CD4-positive, alpha-beta T cell treated with Interferon alpha-2 for 1 hour (primary cell): ENCODE results near the gene ANO3.

Experiments
- DNase-seq, 2 donors: peaks; one replicate each; pipeline ENCODE4 v3.0.0-alpha.2; 2020 to 2022

The ANO3 gene

DNA sequence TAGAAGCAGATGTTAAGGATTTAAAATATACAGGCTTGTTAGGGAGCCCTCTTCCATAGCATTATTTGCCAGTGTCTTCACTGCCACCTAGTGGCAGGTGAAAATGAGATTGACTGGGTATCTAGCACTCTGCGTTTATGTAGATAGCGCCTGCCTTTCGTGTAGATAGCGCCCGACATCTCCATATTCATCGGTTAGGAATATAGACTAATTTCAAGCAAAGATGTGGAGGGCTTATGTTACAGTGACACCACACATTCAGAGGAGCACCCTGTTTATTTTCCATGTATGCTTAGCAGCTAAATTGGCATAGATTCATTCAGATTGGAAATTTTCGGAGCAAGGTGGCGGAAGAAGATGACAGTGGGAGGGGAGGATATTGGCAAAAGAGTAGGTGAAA, 318.0 kb downstream of the ANO3 start:
- DNase-seq, result no peak

DNA sequence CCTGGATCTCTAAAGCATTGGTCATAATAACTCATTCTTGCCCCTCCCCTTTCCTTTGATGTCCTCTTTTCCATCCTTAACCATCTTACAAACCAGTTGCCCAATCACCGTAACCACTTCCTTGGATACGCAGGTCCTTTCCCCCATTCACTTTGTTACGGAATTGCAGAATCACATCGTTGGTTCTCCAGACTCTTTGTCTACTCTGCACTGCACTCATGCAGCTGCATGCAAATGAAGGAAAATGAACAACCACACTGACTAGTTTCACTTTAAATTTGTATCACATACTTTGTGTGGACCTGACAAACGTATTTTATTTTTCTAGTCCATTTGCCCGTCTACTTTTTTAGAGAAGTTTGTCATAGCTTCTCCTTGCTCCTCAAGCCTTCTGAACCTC, 320.0 kb downstream of the ANO3 start:
- no peak for DNase-seq

DNA sequence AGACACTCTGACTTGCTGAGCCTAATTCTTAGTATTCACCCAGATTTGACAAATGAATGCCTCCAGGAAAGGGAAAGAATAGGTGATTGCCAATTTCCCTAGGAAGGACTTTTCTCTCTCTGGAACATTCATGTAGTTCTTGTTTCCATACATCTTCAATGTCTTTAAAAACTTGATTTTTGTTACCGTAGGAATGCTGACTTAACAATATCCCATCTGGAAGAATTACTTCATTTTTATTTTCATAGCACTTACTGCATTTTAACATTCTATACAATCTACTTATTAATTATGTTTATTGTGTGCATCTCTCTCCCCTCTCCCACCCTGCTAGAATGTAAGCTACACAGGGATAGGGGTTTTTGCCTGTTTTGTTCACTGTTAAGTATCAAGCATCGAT, 323.4 kb downstream of the ANO3 start:
- no peak for DNase-seq

DNA sequence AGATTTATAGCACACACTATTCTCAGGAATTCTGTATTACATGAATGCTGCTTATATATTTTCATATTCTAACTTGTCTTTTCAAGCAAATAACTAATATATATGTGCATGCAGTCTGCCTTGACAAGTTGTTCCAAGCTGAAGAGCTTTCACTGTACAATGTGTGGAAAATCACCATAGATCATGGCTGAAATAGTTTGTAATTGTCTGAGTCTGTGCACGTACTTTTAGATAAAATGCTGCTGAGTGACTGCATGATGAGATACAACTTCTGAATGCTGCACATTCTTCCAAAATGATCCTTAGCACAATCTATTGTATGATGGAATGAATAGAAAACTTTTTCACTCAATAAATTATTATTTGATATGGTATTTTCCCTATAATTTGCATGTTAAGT, 331.0 kb downstream of the ANO3 start:
- DNase-seq, result no peak

DNA sequence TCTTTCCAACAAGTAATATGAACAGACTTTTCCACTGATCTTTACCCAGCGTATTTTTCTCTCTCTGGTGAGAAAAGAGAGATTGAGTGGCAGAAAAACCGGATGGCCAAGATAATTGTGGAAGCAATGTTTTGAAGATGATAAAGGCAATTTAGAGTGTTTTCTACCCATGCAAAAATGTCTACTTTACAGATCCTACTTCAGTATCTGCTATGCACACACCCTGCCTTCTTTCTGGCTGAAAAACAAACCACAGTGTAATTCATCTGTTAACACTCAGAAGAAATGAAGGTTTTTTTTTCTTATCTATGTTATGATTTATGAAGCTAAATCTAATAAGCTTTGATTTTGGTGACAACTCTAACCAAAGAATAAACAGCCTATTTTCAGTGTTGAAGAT, 333.1 kb downstream of the ANO3 start:
- no peak for DNase-seq

DNA sequence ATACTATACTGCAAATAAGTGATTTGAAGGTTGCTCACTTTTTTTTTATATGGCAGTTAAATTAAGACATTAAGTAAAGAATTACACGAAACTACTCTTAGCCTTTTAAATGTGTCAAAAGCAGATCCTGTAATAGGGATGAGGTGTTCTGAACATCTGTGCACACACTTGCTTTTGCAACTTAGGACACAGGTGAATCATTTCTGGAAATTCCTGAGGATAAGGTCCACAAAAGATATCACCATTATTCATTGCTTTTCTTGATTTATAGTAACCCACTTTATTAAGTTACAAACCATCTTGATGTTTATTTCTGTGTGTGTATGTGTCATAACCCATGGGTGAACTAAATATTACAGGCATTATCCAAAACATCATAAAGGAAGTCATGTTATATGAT, 334.0 kb downstream of the ANO3 start:
- DNase-seq, result no peak

DNA sequence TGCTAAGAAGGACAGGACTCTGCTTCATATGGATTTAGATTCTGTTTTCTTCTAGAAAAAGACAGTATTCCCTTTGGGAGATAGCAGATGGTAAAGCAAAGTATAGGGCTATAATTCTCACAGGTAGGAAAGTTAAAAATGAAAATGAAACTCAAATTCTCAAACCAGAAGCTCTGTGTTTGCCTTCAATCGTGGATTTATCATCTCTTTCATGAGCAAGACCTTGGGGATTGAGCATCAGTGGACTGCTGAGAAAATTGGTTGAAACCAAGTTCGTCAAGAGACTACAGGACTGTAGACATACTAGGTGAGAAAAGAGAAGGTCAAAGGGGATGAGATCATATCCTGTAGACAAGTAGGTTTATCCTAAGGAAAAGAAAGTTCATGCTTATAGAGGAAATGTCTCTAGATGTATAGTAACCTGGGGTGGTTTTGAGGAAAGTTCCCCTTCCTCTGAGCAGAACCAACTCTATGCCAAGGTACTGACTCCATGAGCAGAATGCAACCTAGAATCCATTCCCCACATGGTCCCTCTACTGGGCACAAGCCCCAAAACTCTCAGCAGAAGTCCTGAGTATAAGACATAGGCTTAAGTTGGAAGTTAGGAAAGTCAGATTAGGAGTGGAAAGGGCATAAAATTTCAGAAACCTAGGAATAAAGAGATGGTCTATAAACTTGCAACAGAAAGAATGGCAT, 343.5 kb downstream of the ANO3 start:
- no peak for DNase-seq

DNA sequence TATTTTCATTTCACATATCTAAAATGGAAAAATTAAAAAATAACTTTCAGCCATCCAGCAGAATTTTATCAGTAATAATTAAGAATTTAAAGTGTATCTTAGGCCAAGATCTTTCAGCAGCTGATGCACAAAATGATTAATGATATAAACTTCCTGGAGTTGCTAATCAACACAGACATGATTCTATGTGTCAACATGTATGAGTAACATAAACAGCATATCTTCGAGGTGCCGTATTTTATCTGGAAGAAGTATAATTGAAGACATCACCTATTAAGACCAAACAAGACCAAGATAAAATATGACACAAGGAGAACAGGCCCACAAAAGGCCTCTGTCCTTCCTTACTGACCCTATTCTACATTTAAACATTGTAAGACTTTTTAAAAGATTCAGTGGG, 344.7 kb downstream of the ANO3 start:
- DNase-seq, result no peak

DNA sequence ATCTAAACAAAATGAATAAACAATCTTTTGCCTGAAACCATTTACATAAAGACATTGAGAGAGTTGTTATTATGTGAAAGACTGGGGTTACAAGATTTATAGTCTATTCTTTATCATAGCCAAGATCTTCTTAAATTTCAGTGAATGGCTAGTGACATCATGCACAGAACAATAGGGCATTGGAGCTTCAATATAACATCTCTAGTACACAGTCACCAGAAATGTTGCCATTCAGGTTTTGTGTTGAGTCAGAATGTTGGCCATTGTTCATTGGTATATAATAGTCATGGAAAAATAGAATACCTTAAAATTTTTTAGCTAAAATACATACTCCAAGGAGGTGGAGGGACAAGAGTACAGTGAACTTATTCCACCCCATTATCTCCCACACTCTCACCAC, 345.6 kb downstream of the ANO3 start:
- no peak for DNase-seq

DNA sequence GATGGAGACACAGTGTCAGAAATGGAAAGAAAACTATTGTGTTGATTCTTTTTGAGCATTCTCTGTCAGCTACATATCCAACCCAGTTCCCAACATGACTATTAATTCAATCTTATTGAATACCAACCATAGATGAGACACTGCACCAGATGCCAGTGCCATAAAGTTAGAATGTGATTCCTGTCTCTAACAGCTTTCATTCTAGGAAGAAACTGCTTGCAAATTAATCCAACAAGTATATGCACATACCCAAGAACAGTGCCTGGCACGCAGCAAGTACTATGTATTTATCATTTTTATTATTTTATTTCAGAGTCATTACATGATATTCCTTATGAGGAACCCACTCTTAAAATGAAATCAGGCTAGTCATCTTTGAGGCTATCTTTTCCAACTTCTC, 355.4 kb downstream of the ANO3 start:
- no peak for DNase-seq

DNA sequence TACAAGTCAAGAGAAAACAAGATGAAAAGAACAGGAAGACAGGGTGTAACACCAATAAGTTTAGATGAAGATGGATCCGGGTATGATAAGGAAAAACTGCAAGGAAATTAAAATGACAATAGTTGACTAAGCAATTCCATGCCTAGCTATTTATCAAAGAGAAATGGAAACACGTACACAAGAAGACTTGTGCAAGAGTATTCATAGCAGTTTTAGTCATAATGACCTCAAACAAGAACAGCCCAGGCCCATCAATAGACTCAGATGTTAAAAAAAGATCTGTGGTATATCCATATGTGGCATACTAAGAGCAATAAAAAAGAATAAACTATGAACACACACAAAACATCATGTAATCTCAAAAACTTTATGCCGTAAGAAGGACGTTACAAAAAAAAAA, 356.8 kb downstream of the ANO3 start:
- DNase-seq, result no peak

DNA sequence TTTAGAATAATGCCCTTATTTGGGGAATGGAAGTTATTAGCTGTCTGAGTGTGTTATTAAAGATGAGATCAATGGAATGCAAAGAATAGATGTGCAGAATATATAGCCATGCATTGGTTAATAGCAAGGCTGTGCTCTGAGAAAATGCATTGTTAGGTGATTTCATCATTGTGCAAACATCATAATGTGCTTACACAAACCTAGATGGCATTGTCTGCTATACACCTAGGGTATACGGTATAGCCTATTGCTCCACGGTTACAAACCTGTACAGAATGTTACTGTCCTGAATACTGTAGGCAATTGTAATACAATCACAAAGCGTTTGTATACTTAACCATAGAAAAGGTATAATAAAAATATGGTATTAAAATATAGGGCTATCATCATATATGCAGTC, 364.4 kb downstream of the ANO3 start:
- DNase-seq, result no peak

DNA sequence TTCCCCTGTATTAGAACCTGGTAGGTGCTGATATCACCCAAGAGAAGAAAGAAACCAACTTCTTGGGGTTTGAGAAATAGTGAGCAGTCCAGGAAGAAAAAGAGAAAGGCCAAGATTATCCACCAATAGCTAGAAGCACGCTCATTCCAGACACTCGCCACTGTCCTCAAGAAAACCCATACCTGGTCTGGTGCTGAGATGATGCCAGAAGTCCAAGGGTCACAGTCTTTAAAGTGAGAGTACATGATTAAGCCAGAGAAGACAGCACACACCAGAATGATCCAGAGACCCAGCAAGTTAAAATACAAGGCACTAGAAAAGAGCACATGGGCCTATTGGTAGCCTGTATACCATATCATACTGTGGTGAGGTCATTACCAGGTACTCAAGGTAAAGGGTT, 366.3 kb downstream of the ANO3 start:
- DNase-seq, result no peak

DNA sequence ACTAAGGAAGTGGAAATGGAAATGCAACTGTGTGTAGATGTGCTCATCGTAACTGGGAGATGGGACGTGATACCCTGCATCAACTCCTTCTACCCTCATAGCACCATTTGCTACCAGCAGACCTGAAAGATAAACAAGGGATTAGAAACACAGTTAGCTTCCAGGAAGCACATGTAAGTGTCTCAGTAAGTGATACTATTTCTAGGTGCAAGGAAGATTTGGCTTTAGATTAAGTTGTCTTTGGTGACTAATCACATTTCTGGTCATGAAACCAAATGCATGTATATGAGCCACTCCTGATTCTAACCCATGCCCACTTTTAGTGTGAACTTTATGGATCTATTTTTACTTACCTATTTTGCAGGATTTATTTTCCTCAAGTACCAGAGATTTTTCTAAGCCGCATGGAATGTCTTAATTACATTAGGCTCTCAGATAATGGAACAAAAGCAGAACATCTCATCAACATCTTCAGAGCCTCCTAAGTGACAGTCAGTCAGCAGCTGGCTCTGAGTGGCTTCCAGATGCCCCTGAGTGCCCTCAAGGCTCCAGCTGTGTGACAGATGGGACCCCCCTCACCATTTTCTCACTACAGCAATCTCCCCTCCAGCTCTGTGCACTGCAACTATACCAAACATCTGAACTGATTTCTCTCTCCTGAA, 368.8 kb downstream of the ANO3 start:
- no peak for DNase-seq

DNA sequence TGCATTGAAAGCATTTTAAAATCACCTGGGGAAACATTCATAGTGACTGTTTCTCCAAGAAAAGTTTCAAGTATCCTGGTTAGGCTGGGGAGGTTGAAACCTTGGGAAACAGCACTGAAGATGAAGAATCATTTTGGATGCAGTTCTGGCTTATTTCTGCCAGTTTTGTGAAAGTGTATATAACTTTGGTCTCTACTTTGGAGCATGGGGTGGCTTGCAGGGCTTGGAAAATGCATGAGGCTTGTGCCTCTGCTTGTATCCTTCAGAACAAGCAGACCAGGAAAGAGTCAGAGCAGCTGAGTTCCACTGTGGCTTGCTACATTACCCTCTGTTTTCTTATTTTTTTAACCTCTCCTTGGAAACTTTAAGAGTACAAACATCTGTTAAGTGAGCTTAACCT, 370.5 kb downstream of the ANO3 start:
- no peak for DNase-seq

DNA sequence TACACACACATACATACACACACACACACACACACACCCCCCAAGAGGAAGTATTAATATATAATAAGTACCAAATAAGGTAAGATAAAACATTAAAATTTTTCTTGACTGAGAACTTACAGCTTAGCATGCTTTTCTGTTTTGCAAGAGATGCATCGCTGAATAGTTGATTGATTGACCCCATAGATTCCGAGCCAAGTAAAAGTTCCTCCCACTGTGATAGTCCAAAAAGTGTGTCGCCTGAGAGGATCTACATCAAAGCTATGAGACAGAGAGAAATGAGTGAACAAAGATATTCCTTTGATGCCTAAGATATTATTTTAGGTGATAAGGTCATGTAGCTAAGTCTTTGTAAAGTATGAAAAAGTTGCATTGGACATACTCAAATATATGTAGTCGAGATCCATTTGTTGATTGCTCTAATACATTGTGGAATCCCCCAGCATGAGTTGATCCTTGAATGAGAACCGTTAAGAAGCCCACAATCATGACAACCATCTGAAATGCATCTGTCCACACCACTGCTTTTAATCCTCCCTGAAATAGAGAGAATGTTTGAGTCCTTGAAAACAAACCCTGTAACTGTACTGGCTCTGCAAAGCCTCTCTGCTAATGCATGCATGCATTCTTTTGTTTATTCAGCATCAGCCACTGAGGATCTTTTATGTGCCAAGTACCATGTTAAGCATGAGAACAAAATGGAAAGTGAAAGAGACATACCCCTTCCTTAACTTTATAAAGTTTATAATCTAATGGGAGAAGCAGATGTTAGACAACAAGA, 371.7 kb downstream of the ANO3 start:
- DNase-seq, result no peak

DNA sequence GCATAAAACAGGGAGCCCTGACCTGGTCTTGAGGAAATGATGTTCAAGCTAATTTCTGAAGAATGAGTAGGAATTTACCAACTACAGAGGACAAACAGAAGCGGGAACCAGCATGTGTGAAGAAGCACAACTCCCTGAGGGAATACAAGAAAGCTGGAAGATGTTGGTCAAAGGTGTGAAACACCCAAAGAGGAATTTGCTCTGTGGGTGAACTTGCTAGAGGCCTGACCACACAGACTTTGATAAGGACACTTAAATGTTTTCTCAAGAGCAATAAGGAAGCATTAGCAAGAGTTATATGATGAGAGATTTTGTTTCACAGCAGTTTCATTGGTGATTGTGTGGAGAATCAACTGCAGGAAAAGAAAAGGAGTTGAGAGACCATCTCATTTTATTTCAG, 372.3 kb downstream of the ANO3 start:
- DNase-seq, result no peak

DNA sequence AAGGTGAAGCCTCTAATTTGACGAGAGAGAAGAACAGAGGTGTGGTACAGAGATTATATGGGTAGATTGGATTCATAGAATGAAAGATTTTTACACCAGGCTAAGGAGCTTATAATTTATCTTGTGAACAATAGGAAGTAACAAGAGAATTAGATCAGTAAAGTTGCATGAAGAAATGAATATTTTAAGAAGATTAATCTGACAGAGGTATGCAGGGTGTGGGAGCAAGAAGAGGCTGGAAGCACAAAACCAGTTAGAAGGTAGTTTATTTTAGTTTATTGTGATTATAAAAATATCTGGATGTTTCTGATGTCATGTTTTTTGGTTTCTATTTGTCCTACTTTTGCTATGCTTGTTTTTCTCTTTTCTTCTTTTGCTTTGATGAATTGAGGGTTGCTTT, 374.3 kb downstream of the ANO3 start:
- no peak for DNase-seq

DNA sequence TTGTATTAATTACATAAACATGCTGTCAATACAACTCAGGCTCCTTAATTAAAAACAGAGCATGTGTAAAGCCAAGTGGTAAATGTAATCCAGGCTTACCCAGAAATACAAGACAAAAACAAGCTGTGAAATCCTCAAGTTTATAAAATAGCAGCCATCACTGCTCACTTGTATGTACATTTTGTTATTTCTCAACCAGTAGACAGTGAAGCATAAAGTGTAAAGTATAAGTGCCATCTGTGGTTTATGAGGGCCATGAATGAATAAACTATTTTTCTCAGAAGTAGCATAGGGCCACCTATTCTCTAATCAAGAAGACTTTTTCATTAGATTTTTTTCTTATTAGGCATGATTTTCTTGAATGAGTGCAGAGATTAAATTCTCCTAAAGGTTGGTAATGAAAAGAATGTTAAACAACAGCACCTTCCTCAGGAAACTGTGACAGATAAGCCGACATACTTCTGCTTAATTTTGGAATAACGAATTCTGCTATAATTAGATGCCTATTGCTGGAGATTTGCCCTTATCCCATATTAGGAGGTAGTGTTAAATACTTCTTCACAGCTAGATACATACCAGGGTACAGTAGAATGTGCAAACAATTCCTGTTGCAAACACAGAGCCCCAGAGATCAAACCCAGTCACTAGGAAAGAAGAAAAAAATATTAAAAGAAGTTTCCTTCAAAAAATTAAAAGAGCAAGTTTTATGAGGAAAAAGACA, 377.0 kb downstream of the ANO3 start:
- no peak for DNase-seq

DNA sequence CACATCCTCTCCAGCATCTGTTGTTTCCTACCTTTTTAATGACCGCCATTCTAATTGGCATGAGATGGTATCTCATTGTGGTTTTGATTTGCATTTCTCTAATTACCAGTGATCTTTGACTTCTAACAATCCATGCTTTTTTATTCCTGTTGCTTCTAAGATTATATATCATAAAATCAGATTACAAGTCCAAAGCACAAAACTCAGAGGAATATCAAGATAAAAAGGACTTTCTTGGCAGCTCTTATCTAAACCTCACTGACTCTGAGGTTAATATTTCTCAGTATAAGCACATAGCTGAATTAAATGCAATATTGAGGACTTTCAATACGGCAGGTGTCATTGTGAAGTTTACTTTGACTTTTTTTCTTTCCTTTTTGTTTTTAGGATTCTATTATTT, 378.6 kb downstream of the ANO3 start:
- DNase-seq, result no peak

DNA sequence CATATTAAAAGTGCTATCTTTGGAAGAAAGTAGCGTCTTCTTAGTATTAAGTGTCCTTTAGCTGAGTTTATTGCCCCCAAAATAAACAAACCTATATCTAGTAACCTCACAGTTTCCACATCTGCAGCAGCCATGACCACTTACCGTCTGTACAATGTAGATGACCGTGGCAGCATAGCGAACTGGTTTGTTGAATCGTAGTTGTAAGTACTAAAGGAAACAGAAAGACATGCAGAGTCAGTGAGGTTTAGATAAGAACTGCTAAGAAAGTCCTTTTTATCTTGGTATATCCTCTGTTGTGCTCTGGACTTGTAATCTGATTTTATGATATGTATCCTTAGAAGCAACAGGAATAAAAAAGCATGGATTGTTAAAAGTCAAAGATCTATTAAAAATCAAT, 380.6 kb downstream of the ANO3 start:
- no peak for DNase-seq
